ENCODE results near the gene CAPSL.

The CAPSL gene

DNA sequence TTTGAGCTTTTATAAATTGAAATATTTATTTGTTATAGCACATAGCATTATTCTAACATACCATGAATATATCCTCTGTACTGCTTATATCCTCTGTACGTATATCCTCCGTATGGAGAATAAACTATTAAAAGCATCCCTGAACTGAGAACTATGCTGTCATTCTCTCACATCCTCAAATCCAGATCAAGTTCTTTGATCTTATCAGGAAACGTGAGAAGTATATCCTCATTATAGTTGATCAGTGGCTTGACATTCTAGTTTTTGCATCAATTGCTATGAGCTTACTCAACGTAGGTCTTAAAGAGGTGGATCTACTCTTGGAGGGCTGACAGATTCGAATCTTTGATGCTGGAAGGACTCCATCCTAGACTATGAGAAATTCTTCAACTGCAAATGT is 44.3 kb downstream of the CAPSL start:
- TF ChIP-seq YY1 (IDR thresholded peaks at IDR 0.05; ENCODE audit: low read depth) (no peak), TAF1 (IDR thresholded peaks at IDR 0.05; ENCODE audit: low read depth) (no peak), TCF12 (IDR thresholded peaks at IDR 0.05; ENCODE audit: low read depth) (no peak), EGR1 (IDR thresholded peaks at IDR 0.05) (no peak), TEAD4 (IDR thresholded peaks at IDR 0.05) (no peak), EP300 (IDR thresholded peaks at IDR 0.05; ENCODE audit: borderline replicate concordance) (no peak), NFIC (IDR thresholded peaks at IDR 0.05) (no peak), CREB1 (IDR thresholded peaks at IDR 0.05; ENCODE audit: low read depth) (no peak)
- TF ChIP-seq, protein P1, sequence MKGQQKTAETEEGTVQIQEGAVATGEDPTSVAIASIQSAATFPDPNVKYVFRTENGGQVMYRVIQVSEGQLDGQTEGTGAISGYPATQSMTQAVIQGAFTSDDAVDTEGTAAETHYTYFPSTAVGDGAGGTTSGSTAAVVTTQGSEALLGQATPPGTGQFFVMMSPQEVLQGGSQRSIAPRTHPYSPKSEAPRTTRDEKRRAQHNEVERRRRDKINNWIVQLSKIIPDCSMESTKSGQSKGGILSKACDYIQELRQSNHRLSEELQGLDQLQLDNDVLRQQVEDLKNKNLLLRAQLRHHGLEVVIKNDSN (IDR thresholded peaks at IDR 0.05): no peak
- TF ChIP-seq, protein P2, sequence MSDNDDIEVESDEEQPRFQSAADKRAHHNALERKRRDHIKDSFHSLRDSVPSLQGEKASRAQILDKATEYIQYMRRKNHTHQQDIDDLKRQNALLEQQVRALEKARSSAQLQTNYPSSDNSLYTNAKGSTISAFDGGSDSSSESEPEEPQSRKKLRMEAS (IDR thresholded peaks at IDR 0.05): no peak

DNA sequence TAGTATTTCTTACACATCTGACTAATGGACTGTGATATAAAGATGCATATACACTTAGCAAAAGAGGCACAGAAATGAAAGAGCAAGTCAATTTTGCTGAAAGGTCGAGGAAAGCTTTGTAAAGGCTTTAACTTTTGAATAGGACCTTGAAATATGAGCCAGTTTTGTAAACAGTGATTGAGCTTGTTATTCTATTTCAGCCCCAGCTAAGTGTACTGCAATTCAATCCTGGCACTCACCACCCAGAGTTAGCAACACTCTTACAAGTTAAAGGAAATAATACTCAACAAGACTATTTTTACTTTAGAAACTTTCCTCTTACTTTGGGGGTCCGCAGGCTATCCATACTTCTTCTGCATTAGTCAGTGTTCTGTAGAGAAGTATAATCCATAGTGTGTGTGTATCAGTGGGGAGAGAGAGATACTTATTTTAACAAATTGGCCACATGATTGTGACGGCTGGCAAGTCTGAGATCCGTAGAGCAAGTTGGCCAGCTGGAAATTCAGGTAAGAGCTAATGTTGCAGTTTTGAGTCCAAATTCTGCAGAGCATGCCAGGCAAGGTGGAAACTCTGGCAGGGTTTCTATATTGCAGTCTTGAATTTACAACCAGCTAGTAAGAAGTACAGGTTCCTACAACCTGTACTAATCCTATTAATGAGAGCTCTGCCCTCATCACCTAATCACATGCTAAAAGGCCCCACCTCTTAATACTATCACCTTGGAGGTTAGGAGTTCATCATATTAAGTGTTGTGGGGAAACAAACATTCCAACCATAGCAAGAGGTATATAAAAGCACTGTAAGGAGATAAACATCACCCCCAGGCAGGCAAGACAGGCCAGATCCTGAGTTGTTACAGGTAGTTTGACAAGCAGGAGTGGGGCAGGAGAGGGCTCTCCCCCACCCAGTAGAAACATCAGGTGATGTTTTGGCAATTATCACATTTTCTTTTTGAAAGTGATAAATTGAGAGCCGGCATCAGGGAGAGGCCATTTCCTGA is 48.1 kb downstream of the CAPSL start:
- TF ChIP-seq YY1 (IDR thresholded peaks at IDR 0.05; ENCODE audit: low read depth) (no peak), ZBTB7A (IDR thresholded peaks at IDR 0.05; ENCODE audit: low read depth) (no peak), TEAD4 (IDR thresholded peaks at IDR 0.05) (no peak), EGR1 (IDR thresholded peaks at IDR 0.05) (no peak), RAD21 (IDR thresholded peaks at IDR 0.05; ENCODE audit: low read depth) (no peak), TCF12 (IDR thresholded peaks at IDR 0.05; ENCODE audit: low read depth) (no peak), EP300 (IDR thresholded peaks at IDR 0.05; ENCODE audit: borderline replicate concordance) (no peak), TAF1 (IDR thresholded peaks at IDR 0.05; ENCODE audit: low read depth) (no peak), CREB1 (IDR thresholded peaks at IDR 0.05; ENCODE audit: low read depth) (no peak), NFIC (IDR thresholded peaks at IDR 0.05) (no peak), CEBPB (IDR thresholded peaks at IDR 0.05) (no peak), FOXM1 (IDR thresholded peaks at IDR 0.05; ENCODE audit: borderline replicate concordance, low read depth) (no peak)
- TF ChIP-seq, protein P3, sequence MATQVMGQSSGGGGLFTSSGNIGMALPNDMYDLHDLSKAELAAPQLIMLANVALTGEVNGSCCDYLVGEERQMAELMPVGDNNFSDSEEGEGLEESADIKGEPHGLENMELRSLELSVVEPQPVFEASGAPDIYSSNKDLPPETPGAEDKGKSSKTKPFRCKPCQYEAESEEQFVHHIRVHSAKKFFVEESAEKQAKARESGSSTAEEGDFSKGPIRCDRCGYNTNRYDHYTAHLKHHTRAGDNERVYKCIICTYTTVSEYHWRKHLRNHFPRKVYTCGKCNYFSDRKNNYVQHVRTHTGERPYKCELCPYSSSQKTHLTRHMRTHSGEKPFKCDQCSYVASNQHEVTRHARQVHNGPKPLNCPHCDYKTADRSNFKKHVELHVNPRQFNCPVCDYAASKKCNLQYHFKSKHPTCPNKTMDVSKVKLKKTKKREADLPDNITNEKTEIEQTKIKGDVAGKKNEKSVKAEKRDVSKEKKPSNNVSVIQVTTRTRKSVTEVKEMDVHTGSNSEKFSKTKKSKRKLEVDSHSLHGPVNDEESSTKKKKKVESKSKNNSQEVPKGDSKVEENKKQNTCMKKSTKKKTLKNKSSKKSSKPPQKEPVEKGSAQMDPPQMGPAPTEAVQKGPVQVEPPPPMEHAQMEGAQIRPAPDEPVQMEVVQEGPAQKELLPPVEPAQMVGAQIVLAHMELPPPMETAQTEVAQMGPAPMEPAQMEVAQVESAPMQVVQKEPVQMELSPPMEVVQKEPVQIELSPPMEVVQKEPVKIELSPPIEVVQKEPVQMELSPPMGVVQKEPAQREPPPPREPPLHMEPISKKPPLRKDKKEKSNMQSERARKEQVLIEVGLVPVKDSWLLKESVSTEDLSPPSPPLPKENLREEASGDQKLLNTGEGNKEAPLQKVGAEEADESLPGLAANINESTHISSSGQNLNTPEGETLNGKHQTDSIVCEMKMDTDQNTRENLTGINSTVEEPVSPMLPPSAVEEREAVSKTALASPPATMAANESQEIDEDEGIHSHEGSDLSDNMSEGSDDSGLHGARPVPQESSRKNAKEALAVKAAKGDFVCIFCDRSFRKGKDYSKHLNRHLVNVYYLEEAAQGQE (IDR thresholded peaks at IDR 0.05; ENCODE audit: low read depth): no peak
- TF ChIP-seq, protein P2 (IDR thresholded peaks at IDR 0.05): no peak
- TF ChIP-seq, protein P1 (IDR thresholded peaks at IDR 0.05): no peak

DNA sequence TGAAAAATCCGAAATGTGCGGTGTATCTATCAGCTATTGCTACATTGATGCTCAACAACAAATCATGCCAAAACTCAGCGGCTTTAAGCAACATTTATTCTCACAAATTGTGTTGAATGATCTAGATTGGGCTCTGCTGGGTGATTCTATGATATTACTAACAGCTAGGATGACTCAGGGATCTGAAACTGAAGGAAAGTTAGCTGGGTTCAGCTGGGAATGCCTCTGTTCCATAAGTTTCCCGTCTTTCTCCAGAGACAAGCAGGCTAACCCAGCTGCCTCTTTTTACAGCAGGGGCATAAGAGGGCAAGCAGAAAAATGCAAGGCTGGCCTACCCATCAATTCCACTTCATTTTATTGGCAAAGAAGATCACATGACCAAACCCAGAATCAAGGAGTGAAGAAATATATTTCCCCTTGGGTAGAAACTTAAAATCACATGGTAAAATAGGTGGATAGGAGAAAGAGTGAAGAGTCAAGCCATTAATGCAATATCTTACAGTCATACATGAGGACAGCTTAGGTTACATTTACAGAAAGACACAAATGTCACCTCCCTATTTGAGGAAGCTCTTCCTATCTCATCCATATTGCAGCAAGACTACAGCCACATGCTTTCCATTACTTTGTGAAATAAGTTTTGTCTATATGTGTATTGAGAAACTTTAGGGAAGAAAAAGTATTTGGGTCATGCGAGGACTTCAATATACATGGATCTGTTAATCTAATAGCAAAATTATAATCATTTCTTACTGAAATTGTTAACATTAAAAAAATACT is 50.9 kb downstream of the CAPSL start:
- no peak for TF ChIP-seq YY1 (IDR thresholded peaks at IDR 0.05; ENCODE audit: low read depth)
- TF ChIP-seq, protein P2 (IDR thresholded peaks at IDR 0.05): no peak
- TF ChIP-seq FOXM1 (IDR thresholded peaks at IDR 0.05; ENCODE audit: borderline replicate concordance, low read depth): no peak
- TF ChIP-seq, protein P3 (IDR thresholded peaks at IDR 0.05; ENCODE audit: low read depth): no peak
- no peak for TF ChIP-seq TAF1 (IDR thresholded peaks at IDR 0.05; ENCODE audit: low read depth)
- TF ChIP-seq TEAD4 (IDR thresholded peaks at IDR 0.05): no peak
- no peak for TF ChIP-seq RAD21 (IDR thresholded peaks at IDR 0.05; ENCODE audit: low read depth)
- TF ChIP-seq CEBPB (IDR thresholded peaks at IDR 0.05): no peak
- no peak for TF ChIP-seq CREB1 (IDR thresholded peaks at IDR 0.05; ENCODE audit: low read depth)
- TF ChIP-seq ZBTB7A (IDR thresholded peaks at IDR 0.05; ENCODE audit: low read depth): no peak
- TF ChIP-seq TCF12 (IDR thresholded peaks at IDR 0.05; ENCODE audit: low read depth): no peak
- no peak for TF ChIP-seq NFIC (IDR thresholded peaks at IDR 0.05)
- TF ChIP-seq, protein P1 (IDR thresholded peaks at IDR 0.05): no peak
- TF ChIP-seq EP300 (IDR thresholded peaks at IDR 0.05; ENCODE audit: borderline replicate concordance): no peak
- TF ChIP-seq EGR1 (IDR thresholded peaks at IDR 0.05): no peak

DNA sequence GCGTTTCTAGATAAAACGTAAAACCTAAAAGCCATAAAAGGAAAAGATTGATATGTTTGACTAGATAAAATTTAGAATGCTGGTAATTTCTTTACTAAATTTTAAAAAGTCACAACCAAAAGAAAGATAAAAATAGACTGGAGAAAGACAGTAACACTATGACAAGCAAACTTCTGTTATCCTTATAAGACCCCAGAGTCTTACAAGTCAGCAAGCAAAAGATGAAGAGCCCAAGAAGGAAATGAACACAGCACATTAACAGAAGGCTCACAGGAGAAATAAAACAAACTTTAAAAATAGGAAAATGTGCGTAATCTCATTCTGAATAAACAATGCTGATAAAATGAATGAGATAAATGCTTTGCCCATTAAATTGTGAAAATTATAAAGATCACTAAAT is 52.0 kb downstream of the CAPSL start:
- no peak for TF ChIP-seq YY1 (IDR thresholded peaks at IDR 0.05; ENCODE audit: low read depth)
- TF ChIP-seq, protein P2 (IDR thresholded peaks at IDR 0.05): no peak
- no peak for TF ChIP-seq TAF1 (IDR thresholded peaks at IDR 0.05; ENCODE audit: low read depth)
- TF ChIP-seq TEAD4 (IDR thresholded peaks at IDR 0.05): no peak
